HG03103 (cell line): ENCODE results near the gene HSPA8.
"Not testable (repeated sequence)": the region's sequence is repeated elsewhere in the genome, so short reads cannot be mapped to it uniquely, and the experiment has no call there.

ENCODE experiments used
- ATAC-seq: cut with Tn5 transposase; IDR thresholded peaks from one replicate; pipeline ENCODE4 v1.9.1; 2021; ENCODE audit warnings: low read depth; ENCODE audit not compliant: unreplicated experiment

The HSPA8 gene

DNA sequence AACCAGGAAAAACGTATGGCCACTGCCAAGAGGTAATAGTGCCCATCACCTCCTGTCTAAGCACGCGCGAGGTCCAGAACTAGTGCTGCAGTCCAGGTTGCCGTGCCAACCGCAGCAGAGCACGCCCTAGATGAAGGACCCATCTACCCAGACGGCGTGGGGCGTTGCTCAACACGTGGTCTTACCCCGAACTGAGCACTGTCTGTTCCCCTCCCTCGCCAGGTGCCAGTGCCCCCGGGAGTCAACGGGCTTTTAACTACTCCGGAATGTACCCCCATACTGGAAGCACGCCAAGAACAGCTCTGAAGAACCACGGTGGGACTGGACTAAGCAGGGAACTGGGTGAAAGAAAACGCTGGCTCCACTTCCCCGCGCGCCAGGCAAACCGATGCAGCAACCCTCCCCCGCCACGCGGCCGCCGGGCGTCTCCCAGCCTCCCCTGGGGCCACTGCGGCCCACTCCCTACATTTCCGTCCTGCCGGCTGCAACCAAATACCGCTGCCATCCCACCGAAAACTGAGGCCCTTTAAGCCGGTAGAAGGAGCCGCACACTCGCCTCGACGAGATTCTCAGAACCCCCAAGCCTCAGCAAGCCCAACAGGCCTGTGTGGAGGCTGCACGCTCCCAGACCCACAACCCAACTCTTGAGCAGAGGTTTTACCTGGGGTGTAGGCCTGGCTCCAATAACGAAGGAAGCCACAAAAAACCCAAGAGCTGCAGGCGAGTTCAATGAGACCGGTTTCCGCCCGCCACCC lies at the start of gene HSPA8:
Gene HSPA8, minus strand, starts transcription at position 734 of the 755 bp plus-strand sequence. CDS start 812 bp downstream, outside the sequence.
- ATAC-seq: no peak

DNA sequence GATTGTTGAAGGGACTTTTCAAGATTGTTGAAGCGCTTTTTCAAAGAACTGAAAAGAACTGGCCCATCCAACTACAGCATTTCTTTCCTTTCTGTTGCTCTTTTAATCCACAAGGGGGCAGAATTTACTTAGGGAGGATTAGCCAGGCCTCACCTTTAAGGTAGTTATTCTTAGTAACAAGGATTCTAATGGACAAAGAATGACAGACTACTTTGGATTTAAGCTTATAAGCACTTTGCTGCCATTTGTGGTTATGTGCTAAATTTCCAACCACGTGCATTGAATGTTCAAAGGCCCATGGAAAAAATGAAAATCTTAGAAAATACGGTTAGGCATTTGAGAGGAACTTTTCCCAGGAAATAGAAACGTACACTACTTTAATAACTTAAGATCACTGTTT lies 49.5 kb upstream of the HSPA8 start:
- no peak for ATAC-seq

DNA sequence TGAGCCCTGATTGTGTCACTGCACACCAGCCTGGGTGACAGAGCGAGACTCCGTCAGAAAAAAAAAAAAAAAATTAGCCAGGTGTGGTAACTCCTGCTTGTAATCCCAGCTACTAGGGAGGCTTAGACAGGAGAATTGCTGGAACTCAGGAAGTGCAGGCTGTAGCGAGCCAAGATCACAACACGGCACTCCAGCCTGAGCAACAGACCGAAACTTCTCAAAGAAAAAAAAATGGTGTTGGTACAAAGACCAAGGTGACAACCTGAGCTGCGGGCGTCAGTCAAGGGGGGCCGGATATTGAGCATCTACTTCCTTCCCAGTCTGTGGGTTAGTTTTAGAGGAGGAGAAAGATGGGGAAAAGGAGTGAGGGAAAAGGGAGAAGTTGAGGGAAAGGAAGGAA lies 48.5 kb upstream of the HSPA8 start:
- ATAC-seq: no peak

DNA sequence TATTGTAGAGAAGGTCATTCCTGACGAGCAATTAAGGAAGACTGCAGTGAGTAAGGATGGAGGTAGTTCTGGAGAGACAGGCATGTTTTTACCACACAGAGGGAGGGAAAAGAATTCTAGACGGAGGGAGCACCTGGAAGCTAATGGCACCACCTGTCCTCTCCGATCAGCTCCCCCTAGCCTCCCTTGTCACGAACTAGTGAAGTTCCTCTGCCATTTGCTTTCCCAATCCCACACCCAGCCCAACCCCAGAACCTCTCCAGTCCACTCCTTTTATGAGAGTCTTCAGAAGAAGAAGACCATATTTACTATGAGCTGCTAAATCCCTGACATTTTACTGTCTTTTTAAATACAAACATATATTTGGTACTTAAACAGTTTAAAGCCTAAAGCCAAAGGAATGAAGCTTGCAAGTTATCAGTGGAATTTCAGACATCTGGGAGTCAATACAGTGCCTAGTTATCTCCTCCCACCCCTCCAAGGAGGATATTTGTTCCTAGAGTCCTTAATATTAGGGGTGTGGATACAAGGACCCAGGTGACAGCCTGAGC lies 46.1 kb upstream of the HSPA8 start:
- no peak for ATAC-seq

DNA sequence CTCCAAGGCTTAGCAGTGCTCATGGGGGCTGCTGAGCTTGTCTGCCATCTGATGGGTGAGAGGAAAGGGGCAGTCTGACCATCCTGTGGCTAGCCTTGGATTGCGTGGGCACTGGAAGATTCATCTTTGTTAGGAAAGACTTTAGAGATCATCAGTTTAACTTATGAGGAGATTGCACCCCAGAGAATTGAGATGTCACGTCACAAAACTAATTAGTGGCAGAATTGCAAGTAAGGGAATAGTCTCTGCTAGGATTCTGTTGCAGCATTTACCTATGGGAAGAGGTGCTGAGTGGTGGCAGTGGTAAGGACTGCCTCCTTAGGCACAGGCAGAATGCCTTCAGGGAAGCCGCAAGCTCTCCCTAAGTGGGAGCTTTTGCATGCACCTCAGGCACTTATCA lies 42.8 kb upstream of the HSPA8 start:
- ATAC-seq: no peak

DNA sequence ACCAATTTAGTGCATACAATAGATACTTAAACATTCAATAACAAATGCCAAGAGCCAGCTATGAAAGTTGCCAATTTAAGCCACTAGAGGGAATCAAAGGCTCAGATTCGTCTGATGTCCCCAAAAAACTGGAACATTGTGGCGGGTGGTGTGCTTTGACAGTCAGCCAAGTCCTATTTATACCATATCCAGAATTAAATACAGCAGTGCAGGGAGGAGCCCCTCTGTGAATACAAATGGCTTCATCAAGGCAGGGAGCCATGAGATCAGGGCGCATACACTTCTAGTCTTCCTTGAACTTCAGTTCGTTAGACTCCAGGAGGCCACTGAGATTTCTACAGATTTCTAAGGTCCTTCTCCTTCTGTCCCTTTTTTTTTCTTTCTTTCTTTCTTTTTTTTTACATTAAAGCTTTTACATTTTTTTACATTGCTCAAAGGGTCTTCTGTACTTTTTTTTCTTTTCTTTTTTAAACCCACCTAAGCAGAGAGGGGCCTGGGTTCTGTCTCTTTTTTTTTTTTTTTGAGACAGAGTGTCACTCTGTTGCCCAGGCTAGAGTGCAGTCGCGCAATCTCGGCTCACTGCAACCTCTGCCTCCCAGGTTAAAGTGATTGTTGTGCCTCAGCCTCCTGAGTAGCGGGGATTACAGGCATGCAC lies 41.5 kb upstream of the HSPA8 start:
- no peak for ATAC-seq

DNA sequence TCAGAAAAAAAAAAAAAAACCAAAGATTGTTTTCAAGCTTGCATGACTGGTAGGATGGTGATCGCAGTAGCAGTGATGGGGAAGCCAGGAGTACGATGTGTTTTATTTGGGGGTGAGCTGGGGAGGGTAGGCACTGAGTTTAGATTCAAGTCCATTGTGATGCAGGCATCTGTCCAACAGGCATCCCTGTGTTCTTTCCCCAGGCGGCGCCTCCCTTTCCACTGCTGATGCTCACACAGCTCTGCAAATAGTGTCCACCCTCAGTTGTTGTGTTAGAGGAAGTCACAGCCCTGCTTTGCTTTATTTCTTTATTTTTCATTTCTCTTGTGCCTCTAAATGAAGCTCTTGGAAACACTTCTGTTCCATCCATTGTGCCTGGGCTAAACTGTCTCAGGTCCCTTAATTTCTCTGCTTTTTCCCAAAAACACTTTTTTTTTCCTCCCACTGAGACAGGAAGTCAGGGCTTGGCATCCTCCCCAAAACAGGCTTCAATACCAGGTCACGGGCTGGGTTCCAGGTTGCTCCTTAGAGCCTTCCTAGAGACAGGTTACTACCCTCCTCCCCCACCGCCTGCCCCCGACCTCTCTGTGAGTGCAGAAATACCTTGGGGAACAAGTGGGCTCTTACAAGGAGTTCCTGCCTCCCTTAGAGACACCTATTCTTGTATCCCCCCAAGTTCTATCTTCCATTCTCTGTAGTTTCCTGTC lies 38.6 kb upstream of the HSPA8 start:
- no peak for ATAC-seq

DNA sequence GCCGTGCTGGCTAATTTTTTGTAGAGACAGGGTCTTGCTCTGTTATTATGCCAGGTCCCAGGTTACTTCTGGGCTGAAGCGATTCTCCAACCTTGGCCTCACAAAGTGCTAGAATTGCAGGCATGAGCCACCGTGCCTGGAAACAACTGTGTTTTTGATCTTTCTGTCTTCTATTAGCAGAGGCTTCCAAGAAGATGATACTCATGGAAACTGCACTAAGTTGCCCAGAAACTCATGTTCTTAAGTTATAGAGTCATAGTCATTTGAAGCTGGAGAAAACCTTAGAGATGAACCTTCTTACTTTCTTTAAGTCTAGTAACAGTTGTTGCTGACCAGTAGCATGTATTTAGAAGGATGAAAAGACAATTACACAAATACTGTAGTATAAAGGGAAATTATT lies 37.1 kb upstream of the HSPA8 start:
- no peak for ATAC-seq

DNA sequence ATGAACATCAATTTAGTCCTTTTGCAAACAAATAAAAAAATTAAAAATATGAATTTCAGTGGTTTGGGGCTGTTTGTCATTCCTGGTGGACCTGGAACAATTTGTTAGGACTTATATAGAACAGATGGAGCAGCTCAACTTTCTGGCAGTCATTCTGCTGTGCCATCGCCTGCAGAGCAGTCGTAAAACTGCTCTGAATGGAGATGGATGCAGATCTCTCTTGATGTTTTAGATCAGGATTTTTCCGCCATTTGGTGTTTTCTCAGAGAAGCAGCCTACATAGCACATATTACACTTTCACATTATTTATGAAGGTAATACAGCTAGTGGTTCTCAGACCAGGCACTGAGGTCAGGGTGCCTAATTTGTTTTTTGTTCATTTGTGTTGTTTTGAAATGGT lies 31.8 kb upstream of the HSPA8 start:
- no peak for ATAC-seq

DNA sequence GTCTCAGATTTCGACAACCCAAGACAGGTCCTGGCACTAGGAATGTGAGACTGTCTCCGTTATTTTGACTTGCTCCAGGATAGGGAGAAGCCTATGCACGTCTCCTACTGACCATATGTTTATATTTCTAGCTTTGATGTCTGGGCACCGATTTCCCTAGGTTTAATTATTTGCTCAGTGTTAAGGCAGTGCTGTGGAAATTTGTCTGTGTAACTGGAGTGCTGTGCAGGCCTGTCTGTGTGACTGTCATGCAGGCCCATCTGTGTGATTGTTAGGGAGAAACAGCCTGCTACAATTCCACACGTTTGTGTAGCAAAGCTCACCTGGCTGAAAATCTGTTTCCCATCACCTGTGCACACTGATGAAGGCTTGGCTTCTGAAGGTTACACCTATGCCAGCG lies 29.6 kb upstream of the HSPA8 start:
- ATAC-seq: no peak

DNA sequence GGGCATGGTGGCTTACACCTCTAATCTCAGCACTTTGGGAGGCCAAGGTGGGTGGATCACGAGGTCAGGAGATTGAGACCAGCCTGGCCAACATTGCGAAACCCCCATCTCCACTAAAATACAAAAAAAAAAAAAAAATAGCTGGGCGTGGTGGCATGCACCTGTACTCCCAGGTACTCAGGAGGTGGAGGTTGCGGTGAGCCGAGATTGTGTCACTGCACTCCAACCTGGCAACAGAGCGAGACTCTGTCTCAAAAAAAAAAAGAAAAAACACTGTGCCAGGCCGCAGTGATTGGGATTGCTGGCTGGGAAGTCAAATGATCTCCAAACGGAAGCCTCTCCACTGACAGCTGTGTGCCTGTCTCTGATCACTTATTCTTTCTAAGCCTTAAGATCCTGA lies 28.2 kb upstream of the HSPA8 start:
- ATAC-seq: not testable (repeated sequence)

DNA sequence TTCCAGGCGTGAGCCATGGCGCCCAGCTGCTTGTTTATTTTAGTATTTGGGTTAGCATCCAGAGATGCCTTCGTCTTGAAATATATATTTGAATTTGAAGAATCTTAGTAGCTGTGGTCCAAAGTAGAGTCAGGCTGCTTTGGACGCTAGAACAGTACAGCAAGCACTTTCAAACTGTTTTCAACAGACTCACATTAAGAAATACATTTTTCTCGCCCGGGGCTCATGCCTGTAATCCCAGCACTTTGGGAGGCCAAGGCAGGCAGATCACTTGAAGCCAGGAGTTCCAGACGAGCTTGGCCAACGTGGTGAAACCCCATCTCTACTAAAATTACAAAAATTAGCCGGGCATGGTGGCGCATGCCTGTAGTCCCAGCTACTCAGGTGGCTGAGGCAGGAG lies 27.0 kb upstream of the HSPA8 start:
- not testable (repeated sequence) for ATAC-seq

DNA sequence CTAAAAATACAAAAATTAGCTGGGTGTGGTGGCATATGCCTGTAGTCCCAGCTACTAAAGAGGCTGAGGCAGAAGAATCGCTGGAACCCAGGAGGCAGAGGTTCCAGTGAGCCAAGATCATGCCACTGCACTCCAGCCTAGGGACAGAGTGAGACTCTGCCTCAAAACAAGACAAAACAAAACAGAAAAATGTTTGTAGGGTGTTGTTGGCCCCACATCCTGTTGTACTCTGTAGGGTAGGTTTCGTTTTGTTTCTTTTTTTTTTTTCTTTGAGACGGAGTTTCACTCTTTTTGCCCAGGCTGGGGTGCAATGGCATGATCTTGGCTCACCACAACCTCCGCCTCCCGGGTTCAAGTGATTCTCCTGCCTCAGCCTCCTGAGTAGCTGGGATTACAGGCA lies 25.7 kb upstream of the HSPA8 start:
- peak; percentile 90 for ATAC-seq

DNA sequence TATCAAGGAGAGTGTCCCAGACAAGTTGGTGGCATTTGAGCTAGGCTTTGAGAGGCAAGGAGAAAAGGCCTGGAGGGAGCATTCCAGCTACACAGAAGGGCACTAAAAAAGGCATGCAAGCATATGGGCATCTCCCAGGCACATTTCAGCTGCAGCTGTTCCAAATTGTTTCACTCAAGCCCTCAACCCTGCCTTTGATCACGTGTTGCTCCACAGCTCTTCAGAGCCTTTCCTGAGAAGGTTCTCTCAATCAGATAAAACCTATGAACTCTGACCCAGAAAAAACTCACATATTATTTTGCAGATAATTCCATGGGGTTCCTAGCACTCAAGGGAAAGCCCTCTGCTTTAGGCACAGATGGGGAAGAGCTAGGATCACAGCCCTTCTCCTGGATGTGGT lies 24.4 kb upstream of the HSPA8 start:
- no peak for ATAC-seq

DNA sequence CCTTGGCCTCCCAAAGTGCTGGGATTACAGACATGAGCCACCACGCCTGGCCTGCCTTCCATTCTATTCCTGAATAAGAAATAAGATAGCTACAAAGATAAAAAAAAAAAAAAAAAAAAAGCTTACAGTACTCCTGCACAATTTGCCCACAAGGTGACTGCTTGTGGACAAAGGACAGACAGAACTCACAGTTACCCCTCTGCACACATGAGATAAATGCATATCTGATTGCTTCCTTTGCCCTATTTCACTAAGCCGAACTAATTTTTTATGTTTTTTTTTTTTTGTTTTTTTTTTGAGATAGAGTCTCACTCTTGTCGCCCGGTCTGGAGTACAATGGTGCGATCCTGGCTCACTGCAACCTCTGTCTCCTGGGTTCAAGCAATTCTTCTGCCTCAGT lies 23.6 kb upstream of the HSPA8 start:
- no peak for ATAC-seq

DNA sequence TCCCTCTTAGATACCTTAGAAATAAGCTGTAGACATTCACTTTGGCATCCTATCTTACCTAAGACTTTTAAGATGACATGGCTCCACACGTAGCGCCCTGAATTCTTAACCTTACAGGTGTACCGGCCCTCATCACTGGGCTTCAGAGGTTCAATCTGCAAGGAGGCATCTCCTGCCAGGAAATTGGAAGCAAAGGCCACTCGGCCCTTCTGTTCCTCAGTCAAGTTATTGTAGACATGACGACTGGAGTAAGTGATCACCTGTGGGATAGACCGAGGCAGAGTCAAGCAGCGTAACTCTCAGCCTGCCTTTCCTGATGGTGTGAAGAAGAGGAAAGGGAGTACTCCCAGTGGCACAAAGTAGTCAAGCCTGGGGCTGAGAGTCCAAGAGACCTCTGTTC lies 22.5 kb upstream of the HSPA8 start:
- ATAC-seq: no peak

DNA sequence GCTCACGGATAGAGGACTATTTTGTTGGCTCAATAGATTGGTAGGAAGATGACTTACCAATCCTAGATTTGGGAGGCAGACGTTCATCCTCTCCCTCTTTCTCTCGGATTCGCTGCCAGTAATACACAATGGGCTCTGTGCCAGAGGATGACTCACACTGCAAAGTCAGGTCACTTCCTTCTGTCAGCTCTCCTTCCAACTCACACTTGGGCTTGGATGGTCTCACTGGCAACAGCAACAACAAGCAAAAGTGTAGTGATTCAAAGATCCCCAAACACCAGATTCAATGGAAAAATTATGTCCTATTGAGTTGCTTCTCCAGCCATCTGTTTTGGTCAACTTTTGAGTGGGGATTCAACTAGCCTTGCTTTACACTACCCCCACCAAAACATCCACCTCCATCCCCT lies 21.7 kb upstream of the HSPA8 start:
- no peak for ATAC-seq

DNA sequence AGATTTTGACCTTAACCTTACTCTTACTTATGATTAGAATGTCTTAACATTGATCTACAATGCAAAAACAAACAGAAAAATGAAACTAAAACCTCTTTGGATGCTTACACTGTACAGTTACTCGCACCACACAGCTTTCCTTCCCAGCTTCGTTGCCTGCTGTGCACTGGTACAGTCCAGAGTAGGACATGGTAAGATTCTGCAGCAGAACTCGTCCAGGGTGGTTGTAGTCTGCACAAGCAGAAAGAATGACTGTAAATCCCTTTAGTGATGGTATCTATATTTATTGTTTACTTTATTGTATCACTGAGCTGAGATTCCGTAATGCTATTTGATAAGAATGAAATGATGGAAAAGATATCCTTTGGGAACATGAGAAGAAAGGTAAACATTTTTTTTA lies 21.0 kb upstream of the HSPA8 start:
- no peak for ATAC-seq

DNA sequence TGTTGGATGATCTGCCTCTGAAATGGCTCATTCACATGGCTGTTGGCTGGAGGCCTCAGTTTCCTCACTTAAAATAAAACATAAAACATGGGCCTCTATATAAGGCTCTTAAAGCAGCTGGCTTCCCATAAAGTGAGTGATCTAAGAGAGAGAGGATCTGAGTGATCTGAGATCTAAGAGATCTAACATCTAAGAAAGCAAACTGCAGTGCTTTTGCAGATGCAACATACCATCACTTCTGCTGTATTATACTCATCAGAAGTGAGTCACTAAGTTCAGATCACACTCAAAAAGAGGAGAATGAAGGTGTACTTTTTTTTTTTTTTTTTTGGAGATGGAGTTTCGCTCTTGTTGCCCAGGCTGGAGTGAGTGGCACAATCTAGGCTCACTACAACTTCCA lies 18.1 kb upstream of the HSPA8 start:
- ATAC-seq: no peak

DNA sequence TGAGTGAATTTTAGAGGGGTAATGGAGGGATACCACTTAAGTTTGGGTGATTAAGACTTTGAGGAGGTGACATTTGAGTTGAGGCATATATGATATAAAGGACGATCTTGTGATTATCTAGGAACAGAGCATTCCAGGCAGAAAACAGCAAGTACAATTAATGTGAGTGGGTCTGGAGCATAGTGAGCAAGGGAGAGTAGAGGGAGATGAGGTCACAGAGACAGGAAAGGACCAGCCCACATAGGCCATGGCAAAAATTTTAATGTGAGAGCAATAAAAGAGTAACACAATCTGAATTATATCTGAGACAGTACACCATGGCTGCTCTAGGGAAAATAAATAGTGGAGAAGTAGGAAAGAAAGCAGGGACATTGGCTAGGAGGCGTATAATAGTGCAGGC lies 14.5 kb upstream of the HSPA8 start:
- no peak for ATAC-seq

DNA sequence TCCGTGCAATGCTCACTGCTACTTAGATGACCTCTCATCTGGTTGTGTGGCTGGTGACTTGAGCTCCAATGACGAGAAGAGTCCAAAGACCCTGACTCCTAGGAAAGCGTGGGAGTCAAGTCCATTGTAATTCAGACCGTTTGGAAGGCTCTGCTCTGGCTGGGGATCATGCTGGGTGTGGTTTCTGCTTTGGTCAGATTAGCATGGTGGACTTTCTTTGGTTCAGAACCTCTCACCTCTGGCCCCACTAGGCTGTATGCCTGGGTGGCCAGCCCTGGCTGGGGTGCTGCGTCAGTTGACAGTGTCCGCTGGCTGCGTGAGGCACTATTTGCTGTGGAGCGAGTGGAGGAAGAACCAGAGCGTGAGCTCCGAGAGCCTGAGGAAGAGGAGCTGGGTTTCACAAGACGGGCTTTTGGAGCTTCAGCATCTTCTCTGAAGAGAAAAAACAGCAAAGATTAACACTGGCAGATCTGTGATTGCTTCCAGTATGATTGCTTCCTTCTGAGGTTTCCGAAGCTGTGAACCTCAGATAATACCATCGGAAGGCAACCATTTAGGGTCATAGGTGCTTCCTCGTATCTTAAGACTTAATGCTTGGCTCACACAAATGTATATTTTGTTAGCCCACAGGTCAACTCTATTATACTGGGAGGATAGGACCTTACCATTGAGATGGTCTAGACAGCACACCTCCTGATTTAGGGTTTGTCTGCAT lies 11.6 kb upstream of the HSPA8 start:
- no peak for ATAC-seq
